Right atrium auricular region (tissue), 2 donors: ENCODE data around the gene CLDN20. TPM values are rescaled to one million over a fixed set of nuclear protein-coding genes. Genes with fewer than 3 reads are reported as not detected.

Source experiments
- DNase-seq: peaks from one replicate; pipeline ENCODE4 v3.0.0-alpha.2; 2019; ENCODE audit warnings: low spot score
- H3K27ac ChIP-seq, 2 donors: fragments of 200-600 bp; sonication (generic); 1 replicate in 1 of 2; 2 replicates in 1 of 2; pipeline ENCODE4 v1.5.1; 2016 to 2019
- H3K27me3 ChIP-seq, 2 donors: fragments of 200-600 bp; sonication (generic); one replicate each; pipeline versions ENCODE4 v1.5.1 to v1.6.0; 2017 to 2019
- H3K36me3 ChIP-seq: fragments of 200-600 bp; sonication (generic); one replicate; pipeline ENCODE4 v1.5.1; 2016
- H3K4me1 ChIP-seq, 2 donors: fragments of 200-600 bp; sonication (generic); one replicate each; pipeline versions ENCODE4 v1.5.1 to v1.6.0; 2017 to 2019
- H3K4me3 ChIP-seq, 2 donors: fragments of 200-600 bp; sonication (generic); 1 replicate in 1 of 2; 2 replicates in 1 of 2; pipeline ENCODE4 v1.5.1; 2017 to 2019; ENCODE audit warnings: mild to moderate bottlenecking in 1 of 2, moderate library complexity in 1 of 2
- H3K9me3 ChIP-seq, 2 donors: fragments of 200-600 bp; sonication (generic); one replicate each; pipeline ENCODE4 v1.5.1; 2019
- CTCF ChIP-seq, 2 donors: fragments of 200-600 bp; sonication (generic); IDR thresholded peaks; one replicate each; pipeline ENCODE4 v1.5.1; 2019; ENCODE audit warnings: antibody characterized with exemption in 2 of 2
- total RNA-seq, 2 donors: library from RNA; depleted of rRNA; stranded (reverse); fragments of >200 nt; gene quantifications; one replicate each; pipeline ENCODE4 v1.1.0, GENCODE V29; 2016

The CLDN20 gene
- total RNA-seq, 2 donors from 2014 or later, result not detected

DNA sequence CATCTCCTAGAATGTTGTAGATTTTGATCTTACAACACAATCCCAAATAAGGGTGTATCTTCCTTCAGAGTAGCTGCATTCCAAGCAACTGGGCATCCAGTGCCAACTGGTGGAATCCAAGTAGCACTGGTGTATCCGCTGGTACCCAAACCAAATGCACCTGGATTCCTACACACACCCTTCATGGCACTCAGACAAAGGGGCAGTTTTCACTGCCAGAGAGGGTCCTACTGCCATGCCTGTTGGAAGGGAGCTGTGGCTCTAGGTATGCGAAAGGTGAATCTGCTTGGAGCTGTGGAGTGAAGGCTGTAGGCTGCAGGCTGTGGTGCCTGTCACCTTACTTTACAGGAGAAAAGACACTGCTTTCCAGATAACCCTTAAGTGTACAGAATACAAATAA lies 17.0 kb upstream of the CLDN20 start:
- Histone ChIP-seq H3K4me1 (peaks cover 0 to 7% of the 10 kb centered on the region in 2 donors), H3K9me3 (no peaks in the 10 kb centered on the region), H3K27ac (no peak overlapping the region), H3K36me3 (no peaks in the 10 kb centered on the region), H3K27me3 (no peaks in the 10 kb centered on the region), H3K4me3 (no peak overlapping the region)
- DNase-seq, result no peak
- no peak for TF ChIP-seq CTCF (IDR thresholded peaks at IDR 0.05)

DNA sequence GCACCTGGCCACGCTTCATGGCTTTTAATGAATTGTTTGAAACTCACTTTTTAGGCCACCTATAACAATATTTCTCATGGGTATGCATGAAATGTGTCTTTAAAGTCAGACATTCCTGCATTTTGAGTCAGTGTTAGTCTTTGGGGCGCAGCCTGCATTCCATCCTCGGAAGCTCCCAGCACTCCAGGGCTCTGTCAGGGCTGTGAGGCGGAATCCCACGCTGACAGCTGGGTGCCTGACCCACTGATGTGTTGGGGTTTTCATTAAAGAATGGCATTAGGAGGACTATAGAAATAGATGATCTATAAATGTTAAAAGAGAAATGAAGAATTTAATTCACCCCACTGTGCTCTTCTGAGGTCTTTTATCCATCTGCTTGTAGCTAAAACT lies 16.2 kb upstream of the CLDN20 start:
- Histone ChIP-seq H3K36me3 (no peaks in the 10 kb centered on the region), H3K27ac (no peak overlapping the region), H3K9me3 (no peaks in the 10 kb centered on the region), H3K4me1 (peaks cover 0 to 7% of the 10 kb centered on the region in 2 donors), H3K27me3 (no peaks in the 10 kb centered on the region), H3K4me3 (no peak overlapping the region)
- no peak for TF ChIP-seq CTCF (IDR thresholded peaks at IDR 0.05)
- DNase-seq, result peak; percentile 53

- no peak overlapping the region for H3K4me3 ChIP-seq
- peak; percentile 46 to 71 for TF ChIP-seq CTCF (IDR thresholded peaks at IDR 0.05)
- H3K4me1 ChIP-seq, result peaks cover 0 to 7% of the 10 kb centered on the region in 2 donors
- H3K9me3 ChIP-seq, result no peaks in the 10 kb centered on the region
- no peak for DNase-seq
- H3K36me3 ChIP-seq, result no peaks in the 10 kb centered on the region
- no peaks in the 10 kb centered on the region for H3K27me3 ChIP-seq
- no peak overlapping the region for H3K27ac ChIP-seq
These were observed 15.5 kb upstream of the CLDN20 start for GRCh38 chr6:155248008-155249001.

- Histone ChIP-seq H3K4me3 (no peak overlapping the region), H3K27ac (peak overlapping the region; percentile 41 to 52), H3K36me3 (no peaks in the 10 kb centered on the region), H3K27me3 (no peaks in the 10 kb centered on the region), H3K4me1 (peaks cover 0 to 10% of the 10 kb centered on the region in 2 donors), H3K9me3 (no peaks in the 10 kb centered on the region)
- no peak for TF ChIP-seq CTCF (IDR thresholded peaks at IDR 0.05)
- DNase-seq, result peak; percentile 36
These were observed 13.0 kb upstream of the CLDN20 start for GRCh38 chr6:155250701-155251381.

DNA sequence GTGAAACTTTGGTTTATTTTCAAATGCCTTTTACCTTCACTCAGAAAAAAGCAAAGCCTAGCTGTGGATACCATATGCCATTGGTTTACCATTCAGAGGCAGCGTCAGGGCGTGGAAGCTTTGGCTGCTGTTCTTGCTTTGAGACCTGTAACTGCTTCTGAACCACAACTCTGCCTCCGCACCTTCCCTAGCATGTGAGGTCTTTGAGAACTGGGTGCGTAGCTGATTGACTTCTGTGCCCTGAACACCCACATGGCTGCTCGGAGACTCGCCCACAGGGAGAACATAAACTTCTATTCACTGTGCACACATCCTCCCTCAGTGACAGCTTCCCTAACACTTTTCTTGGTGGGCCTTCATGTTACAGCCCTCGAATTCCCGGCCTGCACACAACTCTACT lies 11.2 kb upstream of the CLDN20 start:
- no peak overlapping the region for H3K4me3 ChIP-seq
- H3K4me1 ChIP-seq, result peaks cover 0 to 10% of the 10 kb centered on the region in 2 donors
- peaks cover 13% of the 10 kb centered on the region for H3K36me3 ChIP-seq
- H3K9me3 ChIP-seq, result no peaks in the 10 kb centered on the region
- no peak for TF ChIP-seq CTCF (IDR thresholded peaks at IDR 0.05)
- H3K27me3 ChIP-seq, result no peaks in the 10 kb centered on the region
- H3K27ac ChIP-seq, result no peak overlapping the region
- DNase-seq, result peak; percentile 50
